Osteocyte (in vitro differentiated cells): Measurements from ENCODE around the gene ARHGEF38. TPM values are rescaled to one million over a fixed set of nuclear protein-coding genes. Genes with fewer than 3 reads are reported as not detected.

Experiments used
- DNase-seq: peaks from one replicate; pipeline ENCODE4 v3.0.0; 2021; ENCODE audit warnings: mixed read lengths; ENCODE audit not compliant: unreplicated experiment; ENCODE audit errors: extremely low spot score
- H3K27ac Mint-ChIP-seq: one replicate; pipeline ENCODE4 v1.8.0; 2021; ENCODE audit warnings: mild to moderate bottlenecking, mixed read lengths; ENCODE audit not compliant: unreplicated experiment
- H3K27me3 Mint-ChIP-seq: one replicate; pipeline ENCODE4 v1.8.0; 2021; ENCODE audit warnings: mixed read lengths; ENCODE audit not compliant: unreplicated experiment
- H3K36me3 Mint-ChIP-seq: one replicate; pipeline ENCODE4 v1.8.0; 2021; ENCODE audit warnings: mixed read lengths; ENCODE audit not compliant: unreplicated experiment
- H3K4me1 Mint-ChIP-seq: one replicate; pipeline ENCODE4 v1.8.0; 2021; ENCODE audit warnings: mixed read lengths; ENCODE audit not compliant: unreplicated experiment
- H3K4me3 Mint-ChIP-seq: one replicate; pipeline ENCODE4 v1.8.0; 2021; ENCODE audit warnings: mild to moderate bottlenecking, moderate library complexity, mixed read lengths; ENCODE audit not compliant: unreplicated experiment
- H3K9me3 Mint-ChIP-seq: one replicate; pipeline ENCODE4 v1.8.0; 2021; ENCODE audit warnings: mixed read lengths; ENCODE audit not compliant: unreplicated experiment
- total RNA-seq: library from RNA; stranded (reverse); gene quantifications from 2 replicates; pipeline ENCODE4 v1.2.1, GENCODE V29; 2021
- TF ChIP-seq, protein P1 (sequence below): fragments of 200-600 bp; sonication (generic); IDR thresholded peaks from 2 replicates; pipeline ENCODE4 v1.5.0; 2021; ENCODE audit warnings: antibody characterized with exemption, mild to moderate bottlenecking, moderate library complexity

The ARHGEF38 gene
- total RNA-seq, 1 donor from 2014 or later = not detected

DNA sequence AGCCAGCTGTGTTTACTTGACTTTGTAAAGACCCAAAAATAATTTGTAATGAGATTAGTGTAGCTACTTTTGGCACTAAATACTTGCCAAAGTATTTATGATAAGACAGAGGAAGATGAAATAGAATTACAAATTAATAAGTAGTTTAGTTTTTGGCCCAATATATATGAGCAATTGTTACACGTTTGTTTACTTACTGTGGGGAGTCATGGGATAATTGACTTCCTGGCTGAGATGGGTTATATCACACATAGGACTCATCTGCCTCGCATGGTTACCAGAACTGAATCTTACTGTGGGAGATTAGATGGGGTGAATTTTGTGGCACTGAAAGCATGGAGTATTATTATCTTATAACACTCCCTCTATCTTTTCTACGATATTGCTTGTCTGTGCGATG lies 89.4 kb downstream of the ARHGEF38 start:
- Mint-ChIP-seq H3K4me3 (no peak overlapping the region), H3K27ac (no peak overlapping the region), H3K36me3 (no peaks in the 10 kb centered on the region), H3K4me1 (peaks cover 3% of the 10 kb centered on the region), H3K27me3 (peaks cover 44% of the 10 kb centered on the region), H3K9me3 (no peaks in the 10 kb centered on the region)
- no peak for DNase-seq
- TF ChIP-seq, protein P1, sequence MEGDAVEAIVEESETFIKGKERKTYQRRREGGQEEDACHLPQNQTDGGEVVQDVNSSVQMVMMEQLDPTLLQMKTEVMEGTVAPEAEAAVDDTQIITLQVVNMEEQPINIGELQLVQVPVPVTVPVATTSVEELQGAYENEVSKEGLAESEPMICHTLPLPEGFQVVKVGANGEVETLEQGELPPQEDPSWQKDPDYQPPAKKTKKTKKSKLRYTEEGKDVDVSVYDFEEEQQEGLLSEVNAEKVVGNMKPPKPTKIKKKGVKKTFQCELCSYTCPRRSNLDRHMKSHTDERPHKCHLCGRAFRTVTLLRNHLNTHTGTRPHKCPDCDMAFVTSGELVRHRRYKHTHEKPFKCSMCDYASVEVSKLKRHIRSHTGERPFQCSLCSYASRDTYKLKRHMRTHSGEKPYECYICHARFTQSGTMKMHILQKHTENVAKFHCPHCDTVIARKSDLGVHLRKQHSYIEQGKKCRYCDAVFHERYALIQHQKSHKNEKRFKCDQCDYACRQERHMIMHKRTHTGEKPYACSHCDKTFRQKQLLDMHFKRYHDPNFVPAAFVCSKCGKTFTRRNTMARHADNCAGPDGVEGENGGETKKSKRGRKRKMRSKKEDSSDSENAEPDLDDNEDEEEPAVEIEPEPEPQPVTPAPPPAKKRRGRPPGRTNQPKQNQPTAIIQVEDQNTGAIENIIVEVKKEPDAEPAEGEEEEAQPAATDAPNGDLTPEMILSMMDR = no peak

DNA sequence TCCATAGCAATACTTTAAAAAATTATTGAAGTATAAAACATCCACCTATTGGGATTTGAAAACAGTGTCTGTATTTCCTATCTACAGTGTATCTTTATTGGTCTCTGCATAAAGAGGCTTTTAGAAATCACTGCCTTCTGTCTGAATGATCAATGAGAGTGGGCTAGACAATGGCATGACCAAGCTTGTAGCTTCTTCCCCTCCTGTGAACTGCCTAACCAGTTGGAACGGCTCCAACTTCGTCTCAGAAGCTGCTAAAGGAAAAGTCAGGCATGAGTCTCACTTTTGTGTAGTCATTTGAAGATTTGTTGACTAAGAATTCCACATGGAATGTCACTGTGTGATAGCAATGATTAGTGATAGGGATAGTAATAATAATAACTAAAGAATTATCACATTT lies 91.8 kb downstream of the ARHGEF38 start:
- Mint-ChIP-seq H3K27ac (no peak overlapping the region), H3K36me3 (no peaks in the 10 kb centered on the region), H3K9me3 (no peaks in the 10 kb centered on the region), H3K4me3 (no peak overlapping the region), H3K4me1 (no peaks in the 10 kb centered on the region), H3K27me3 (peaks cover 42% of the 10 kb centered on the region)
- TF ChIP-seq, protein P1 = no peak
- DNase-seq = no peak

DNA sequence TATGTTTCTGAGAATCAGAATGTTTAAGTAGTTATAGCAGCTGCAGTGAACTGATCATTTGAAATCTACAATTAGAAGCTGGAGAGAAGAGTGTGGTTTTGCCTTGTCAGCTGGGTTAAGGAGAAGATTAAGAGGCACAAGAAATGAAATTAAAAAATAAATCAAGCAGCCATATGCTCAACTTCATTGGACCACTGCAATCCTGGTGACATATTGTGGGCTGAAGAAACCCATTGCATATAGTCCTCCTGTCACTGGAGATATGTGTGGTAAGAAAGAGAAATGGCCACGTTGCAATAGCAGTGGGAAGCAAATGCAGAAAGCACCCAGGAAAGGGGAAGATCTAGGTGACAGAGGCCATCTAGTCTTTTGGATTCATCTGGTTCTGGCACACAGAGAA lies 93.0 kb downstream of the ARHGEF38 start:
- no peak for DNase-seq
- Mint-ChIP-seq H3K36me3 (no peaks in the 10 kb centered on the region), H3K4me1 (no peaks in the 10 kb centered on the region), H3K9me3 (no peaks in the 10 kb centered on the region), H3K4me3 (no peak overlapping the region), H3K27ac (no peak overlapping the region), H3K27me3 (peaks cover 43% of the 10 kb centered on the region)
- TF ChIP-seq, protein P1 = no peak

- Mint-ChIP-seq H3K4me3 (no peak overlapping the region), H3K27me3 (peaks cover 44% of the 10 kb centered on the region), H3K9me3 (no peaks in the 10 kb centered on the region), H3K4me1 (no peaks in the 10 kb centered on the region), H3K36me3 (no peaks in the 10 kb centered on the region), H3K27ac (no peak overlapping the region)
- no peak for DNase-seq
- TF ChIP-seq, protein P1 = no peak
These were observed 97.8 kb downstream of the ARHGEF38 start for GRCh38 chr4:105650190-105650589.

DNA sequence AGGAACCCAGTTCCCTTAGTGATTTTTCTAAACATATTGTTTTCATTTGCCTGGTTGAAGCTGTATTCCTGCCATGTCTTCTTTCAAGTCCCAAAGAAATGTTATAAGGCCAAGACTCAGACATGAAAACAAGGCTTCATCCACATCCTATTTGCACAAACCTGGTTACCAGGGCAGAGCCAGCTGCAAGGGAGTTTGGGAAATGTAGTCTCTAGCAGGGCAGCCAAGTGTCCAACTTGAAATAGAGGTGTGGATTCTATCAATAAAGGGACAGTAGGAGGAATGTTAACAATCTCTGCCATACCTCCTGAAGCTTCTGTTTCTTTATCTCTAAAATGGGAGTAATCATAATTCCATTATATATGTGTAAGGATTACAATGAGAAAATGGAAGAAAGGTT lies 99.5 kb downstream of the ARHGEF38 start:
- H3K27me3 Mint-ChIP-seq = peaks cover 46% of the 10 kb centered on the region
- H3K4me3 Mint-ChIP-seq = no peak overlapping the region
- TF ChIP-seq, protein P1 = no peak
- DNase-seq = no peak
- H3K4me1 Mint-ChIP-seq = no peaks in the 10 kb centered on the region
- no peak overlapping the region for H3K27ac Mint-ChIP-seq
- H3K9me3 Mint-ChIP-seq = no peaks in the 10 kb centered on the region
- H3K36me3 Mint-ChIP-seq = no peaks in the 10 kb centered on the region
